ENCODE results near the gene CTAGE4.
"Not testable (repeated sequence)": the region's sequence is repeated elsewhere in the genome, so short reads cannot be mapped to it uniquely, and the experiment has no call there.

DNA sequence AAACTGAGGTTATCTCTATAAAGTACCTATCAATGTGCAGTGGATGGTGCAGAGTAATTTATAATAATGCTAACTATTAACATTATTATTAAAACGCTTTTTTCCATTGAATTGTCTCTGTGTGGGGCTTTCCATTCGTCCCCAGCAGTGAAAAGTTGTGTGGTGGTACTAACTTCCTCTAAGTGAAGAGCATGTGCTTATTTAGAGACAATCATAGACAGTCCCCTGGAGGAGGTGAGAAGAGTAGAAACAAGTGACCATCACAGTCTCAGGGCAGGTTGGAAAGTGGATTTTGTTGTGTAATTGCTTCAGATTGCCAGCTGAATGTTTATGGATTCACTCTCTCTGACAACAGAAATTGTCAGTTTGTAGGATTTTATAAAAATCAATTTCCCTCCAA is 47.8 kb downstream of the CTAGE4 start:
- TF ChIP-seq, protein P1, sequence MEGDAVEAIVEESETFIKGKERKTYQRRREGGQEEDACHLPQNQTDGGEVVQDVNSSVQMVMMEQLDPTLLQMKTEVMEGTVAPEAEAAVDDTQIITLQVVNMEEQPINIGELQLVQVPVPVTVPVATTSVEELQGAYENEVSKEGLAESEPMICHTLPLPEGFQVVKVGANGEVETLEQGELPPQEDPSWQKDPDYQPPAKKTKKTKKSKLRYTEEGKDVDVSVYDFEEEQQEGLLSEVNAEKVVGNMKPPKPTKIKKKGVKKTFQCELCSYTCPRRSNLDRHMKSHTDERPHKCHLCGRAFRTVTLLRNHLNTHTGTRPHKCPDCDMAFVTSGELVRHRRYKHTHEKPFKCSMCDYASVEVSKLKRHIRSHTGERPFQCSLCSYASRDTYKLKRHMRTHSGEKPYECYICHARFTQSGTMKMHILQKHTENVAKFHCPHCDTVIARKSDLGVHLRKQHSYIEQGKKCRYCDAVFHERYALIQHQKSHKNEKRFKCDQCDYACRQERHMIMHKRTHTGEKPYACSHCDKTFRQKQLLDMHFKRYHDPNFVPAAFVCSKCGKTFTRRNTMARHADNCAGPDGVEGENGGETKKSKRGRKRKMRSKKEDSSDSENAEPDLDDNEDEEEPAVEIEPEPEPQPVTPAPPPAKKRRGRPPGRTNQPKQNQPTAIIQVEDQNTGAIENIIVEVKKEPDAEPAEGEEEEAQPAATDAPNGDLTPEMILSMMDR (IDR thresholded peaks at IDR 0.05; ENCODE audit: insufficient read depth, low read depth, low read length): not testable (repeated sequence)
- not testable (repeated sequence) for TF ChIP-seq EZH2 (IDR thresholded peaks at IDR 0.05; ENCODE audit: insufficient read depth, low read length)

All from astrocyte (in vitro differentiated cells and primary cell).